MM.1S (cell line): ENCODE results near the gene WNT5A.

Experiments
- EZH2 ChIP-seq: fragments of 300-600 bp; sonication (generic); optimal IDR thresholded peaks from 2 replicates; pipeline ENCODE3; 2017; ENCODE audit warnings: low read depth, mild to moderate bottlenecking, antibody characterized with exemption, low read length, mixed read lengths
- EZH2phosphoT487 ChIP-seq: fragments of 300-600 bp; sonication (generic); IDR thresholded peaks from 2 replicates; pipeline ENCODE4 v1.6.1; 2018; ENCODE audit warnings: antibody characterized with exemption, low read length
- TF ChIP-seq, protein P1 (sequence below): fragments of 300-600 bp; sonication (generic); IDR thresholded peaks from 2 replicates; pipeline ENCODE4 v1.5.1; 2016; ENCODE audit warnings: antibody characterized with exemption, low read length, mixed read lengths

DNA sequence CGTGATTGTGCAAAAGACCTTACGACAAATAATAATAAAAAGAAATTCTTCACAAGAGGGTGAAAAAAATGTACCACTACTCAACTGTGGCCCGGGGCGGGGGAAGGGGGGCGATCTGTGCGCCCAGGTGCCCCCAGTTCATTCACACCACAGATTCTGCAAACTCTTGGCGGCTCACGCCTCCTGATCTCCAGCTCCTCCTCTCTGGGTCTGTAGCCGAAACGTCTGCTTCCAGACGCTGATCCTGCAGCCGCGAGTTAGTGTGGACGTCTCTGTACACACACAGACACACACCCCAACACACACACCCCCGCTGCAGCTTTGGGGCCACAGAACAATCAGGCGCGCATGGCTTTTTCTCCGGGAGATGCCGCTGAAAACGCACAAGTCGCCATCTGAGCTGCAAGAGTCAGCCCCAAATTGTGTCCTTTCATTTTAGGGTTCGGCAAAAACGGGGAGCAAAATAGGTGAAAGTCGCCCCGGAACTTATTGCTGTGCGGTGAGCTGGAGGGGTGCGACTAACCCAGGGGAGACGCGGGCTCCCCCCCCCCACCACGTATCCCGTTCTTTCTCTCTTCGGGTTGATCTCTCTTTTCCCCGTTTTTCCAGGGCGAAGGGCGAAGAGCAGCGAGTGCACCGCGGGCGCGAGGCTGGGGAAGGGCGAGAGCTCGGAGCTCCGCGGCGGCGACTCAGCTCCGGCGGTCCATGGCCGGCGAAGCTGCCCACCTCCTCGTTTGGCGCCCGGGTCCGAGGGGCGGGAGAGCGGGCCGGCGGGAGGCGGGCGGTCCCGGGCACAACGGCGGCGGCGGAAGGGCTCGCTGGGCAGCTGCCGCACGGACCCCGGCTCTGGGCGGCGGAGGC is 505 bp upstream of the WNT5A start:
- TF ChIP-seq, protein P1, sequence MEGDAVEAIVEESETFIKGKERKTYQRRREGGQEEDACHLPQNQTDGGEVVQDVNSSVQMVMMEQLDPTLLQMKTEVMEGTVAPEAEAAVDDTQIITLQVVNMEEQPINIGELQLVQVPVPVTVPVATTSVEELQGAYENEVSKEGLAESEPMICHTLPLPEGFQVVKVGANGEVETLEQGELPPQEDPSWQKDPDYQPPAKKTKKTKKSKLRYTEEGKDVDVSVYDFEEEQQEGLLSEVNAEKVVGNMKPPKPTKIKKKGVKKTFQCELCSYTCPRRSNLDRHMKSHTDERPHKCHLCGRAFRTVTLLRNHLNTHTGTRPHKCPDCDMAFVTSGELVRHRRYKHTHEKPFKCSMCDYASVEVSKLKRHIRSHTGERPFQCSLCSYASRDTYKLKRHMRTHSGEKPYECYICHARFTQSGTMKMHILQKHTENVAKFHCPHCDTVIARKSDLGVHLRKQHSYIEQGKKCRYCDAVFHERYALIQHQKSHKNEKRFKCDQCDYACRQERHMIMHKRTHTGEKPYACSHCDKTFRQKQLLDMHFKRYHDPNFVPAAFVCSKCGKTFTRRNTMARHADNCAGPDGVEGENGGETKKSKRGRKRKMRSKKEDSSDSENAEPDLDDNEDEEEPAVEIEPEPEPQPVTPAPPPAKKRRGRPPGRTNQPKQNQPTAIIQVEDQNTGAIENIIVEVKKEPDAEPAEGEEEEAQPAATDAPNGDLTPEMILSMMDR, result 0 out of 2 replicates have a peak, but pooled peaks have one; percentile 4
- TF ChIP-seq EZH2phosphoT487, result no peak
- TF ChIP-seq EZH2, result no peak
